NCI-H1105 treated with DMSO at 0.1 percent for 48 hours (cell line): ENCODE measurements around the gene GRM1.

Source experiments
- DNase-seq: peaks from one replicate; lab custom pipeline; 2025; lab: John Stamatoyannopoulos, UW

The GRM1 gene

DNA sequence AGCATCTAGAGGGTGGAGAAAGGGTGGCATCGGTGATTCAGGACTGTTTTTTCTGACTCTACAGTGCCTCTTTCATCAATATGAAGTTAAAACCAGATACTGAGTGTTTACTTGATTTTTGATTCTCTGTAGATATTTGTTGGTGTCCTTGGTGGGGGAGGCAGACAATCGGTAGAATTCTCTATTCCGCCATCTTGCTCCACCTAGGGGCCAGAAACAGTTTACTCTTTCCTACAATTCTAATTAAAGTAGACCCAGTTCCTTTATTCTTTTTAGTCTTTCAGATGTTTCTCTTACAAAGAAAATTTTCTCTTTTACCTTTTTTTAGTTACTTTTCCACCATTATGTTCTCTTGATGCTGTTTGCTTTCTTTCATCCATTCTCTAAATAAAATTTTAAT, 352.6 kb downstream of the GRM1 start:
- DNase-seq: no peak

- no peak for DNase-seq
Measured at GRCh38 chr6:146388736-146389364, 360.0 kb downstream of the GRM1 start.

GRCh38 chr6:146389740-146390139, 360.9 kb downstream of the GRM1 start:
- no peak for DNase-seq

GRCh38 chr6:146397638-146398037, 368.8 kb downstream of the GRM1 start:
- DNase-seq: no peak

- no peak for DNase-seq
Measured at GRCh38 chr6:146402476-146402875, 373.6 kb downstream of the GRM1 start.

DNA sequence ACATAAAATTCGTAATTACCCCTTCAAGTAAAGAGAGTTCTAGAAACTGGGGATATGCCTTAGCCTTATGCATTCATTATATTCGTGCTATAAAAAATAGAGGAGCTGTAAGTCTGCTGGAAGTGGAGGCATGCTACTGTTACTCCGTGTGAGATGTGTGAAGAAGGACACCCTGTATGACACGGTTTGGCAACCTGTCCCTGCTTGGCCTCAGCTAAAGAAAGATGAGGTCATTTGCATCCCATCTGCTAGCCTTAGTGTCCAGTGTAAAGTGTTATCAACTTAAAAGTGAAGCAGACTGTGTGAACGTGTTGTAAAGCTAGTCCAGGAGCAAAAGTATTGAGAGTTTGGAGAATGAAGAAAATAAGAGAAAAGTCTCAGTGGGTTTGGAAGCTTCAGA, 379.7 kb downstream of the GRM1 start:
- no peak for DNase-seq

- peak; percentile 7 for DNase-seq
Measured at GRCh38 chr6:146410851-146411595, 382.2 kb downstream of the GRM1 start.

DNA sequence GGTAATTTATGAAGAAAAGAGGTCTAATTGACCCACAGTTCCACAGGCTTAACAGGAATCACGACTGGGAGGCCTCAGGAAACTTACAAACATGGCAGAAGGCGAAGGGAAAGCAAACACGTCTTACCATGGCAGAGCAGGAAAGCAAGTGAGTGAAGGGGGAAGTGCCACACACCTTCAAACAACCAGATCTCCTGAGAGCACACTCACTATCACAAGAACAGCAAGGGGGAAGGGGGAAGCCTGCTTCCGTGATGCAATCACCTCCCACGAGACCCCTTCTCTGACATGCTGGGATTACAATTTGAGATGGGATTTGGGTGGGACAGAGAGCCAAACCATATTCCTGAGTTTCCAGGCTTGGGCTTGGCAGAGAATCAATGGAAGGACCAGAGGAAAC, 390.7 kb downstream of the GRM1 start:
- no peak for DNase-seq

DNA sequence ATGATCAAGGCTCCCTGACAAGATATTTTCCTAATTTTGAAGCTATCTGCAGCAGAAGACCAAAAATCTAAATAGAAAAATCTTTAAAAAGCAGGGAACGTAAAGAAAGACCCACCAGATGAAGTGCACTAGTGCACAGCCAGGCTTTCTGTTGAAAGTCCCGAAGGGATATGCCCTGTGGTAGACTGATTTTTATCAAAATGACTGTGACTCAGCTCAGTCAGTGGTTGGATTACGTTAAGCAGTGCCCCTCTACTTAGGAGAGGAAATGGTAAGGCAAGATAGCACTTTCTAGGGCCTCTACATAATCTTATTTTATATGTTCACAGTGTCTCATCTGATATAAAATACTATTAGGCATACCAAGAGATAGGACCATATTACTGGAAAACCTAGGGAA, 391.4 kb downstream of the GRM1 start:
- no peak for DNase-seq

- no peak for DNase-seq
Measured at GRCh38 chr6:146422789-146423375, 394.0 kb downstream of the GRM1 start.

DNA sequence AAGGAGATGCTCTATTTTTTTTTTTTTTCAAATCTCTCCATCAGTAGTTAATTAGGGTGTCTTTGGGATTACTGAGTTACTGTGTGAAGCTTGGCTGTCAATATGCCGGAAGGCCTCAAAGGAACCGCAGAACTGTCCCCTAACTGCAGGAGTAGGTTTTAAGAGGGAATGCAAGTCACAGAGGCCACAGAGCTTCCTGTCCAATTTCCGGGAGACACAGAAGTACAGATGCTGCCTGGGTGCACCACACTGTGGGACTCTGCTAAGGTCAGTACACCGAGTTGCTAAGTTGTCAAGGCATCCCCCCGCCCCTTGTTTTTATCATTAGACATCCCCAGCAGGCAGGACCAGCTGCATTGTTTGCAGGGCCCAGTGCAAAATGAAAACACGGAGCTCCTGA, 394.6 kb downstream of the GRM1 start:
- DNase-seq: no peak

DNA sequence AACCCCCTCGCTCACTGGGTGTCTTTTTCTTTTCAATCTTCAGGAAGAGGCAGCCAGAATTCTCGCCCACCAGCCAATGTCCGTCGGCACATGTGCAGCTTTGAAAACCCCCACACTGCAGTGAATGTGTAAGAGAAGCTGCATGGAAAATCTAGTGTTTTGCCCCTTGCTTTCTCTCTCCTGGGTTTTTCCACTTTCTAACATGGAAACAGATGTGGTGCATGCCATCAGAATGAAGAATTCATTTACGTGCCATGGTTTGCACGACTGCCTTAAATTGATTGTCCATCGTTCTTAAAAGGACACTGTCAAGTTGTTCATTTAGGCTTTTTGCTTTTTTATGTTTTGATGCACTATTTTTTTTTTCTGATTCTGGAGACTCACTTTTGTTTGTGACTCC, 397.7 kb downstream of the GRM1 start:
- DNase-seq: no peak

DNA sequence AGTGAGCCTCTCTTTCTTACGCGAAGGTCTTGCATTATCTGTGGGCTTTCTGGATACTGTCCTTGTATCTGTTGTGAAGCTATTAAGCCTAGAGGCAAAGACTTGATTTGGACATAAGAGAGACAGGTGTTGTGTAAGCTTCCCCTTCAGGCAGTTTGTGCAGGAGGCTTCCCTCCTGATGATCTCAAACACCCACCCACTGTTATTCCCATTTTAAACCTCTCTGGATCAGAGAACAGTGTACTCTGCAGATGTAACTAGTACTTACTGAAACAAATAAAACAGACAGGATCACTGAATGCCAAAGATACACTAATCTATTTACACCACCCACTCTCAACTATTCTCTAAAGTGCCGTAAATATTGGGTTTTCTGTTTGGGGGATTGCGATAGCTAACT, 401.0 kb downstream of the GRM1 start:
- no peak for DNase-seq

DNA sequence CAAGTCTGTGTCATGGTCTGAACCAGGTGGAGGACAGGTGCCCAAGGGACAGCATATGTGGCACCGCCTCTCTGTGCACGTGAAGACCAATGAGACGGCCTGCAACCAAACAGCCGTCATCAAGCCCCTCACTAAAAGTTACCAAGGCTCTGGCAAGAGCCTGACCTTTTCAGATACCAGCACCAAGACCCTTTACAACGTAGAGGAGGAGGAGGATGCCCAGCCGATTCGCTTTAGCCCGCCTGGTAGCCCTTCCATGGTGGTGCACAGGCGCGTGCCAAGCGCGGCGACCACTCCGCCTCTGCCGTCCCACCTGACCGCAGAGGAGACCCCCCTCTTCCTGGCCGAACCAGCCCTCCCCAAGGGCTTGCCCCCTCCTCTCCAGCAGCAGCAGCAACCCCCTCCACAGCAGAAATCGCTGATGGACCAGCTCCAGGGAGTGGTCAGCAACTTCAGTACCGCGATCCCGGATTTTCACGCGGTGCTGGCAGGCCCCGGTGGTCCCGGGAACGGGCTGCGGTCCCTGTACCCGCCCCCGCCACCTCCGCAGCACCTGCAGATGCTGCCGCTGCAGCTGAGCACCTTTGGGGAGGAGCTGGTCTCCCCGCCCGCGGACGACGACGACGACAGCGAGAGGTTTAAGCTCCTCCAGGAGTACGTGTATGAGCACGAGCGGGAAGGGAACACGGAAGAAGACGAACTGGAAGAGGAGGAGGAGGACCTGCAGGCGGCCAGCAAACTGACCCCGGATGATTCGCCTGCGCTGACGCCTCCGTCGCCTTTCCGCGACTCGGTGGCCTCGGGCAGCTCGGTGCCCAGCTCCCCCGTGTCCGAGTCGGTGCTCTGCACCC, 405.2 kb downstream of the GRM1 start:
- no peak for DNase-seq

GRCh38 chr6:146434732-146435390, 406.0 kb downstream of the GRM1 start:
- DNase-seq: no peak

DNA sequence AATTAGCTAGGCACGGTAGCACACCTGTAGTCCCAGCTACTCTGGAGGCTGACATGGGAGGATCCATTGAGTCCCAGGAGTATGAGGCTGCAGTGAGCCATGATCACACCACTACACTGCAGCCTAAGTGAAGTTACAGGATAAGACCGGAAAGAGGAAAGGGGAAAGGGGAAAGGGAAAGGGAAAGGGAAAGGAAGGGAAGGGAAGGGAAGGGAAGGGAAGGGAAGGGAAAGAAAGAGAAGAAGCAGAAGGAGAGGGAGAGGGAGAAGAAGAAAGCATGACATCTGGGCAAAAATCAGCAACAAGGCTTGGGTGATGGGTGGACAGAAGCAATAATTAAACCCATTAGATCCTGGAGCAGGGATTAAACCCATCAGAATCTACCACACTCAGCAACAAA, 413.0 kb downstream of the GRM1 start:
- no peak for DNase-seq

- DNase-seq: no peak
Measured at GRCh38 chr6:146444189-146444588, 415.3 kb downstream of the GRM1 start.

DNA sequence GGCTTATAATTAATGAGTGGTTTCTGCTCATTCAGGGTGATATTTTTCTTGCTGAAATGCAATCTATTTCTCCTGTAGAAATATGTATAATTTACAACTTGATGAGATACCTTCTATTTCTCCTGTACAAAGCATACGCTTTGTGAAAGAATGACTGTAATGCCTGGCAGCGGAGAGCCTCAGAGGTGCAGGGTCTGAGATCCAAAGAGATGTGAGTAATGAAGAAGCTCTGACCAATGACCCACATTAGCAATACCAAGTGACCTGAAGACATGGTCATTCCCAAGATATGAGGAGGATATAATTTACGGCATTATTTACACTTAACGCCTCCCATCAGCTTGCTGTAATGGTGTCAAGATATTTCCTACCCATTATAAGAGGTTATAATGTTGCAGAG, 416.4 kb downstream of the GRM1 start:
- DNase-seq: no peak

DNA sequence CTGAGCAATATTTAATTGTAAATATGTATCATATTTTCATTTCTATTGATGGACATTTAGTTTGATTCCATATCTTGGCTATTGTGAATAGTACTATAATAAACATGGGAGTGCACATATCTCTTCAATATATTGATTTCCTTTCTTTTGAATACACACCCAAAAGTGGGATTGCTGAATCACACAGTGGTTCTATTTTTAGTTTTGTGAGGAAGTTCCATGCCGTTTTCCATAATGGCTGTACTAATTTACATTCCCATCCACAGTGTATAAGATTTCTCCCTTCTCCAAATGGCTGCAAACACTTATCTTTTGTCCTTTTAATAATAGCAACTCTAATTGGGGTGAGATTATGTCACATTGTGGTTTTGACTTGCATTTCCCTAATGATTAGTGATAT, 428.0 kb downstream of the GRM1 start:
- DNase-seq: no peak

- DNase-seq: no peak
Measured at GRCh38 chr6:146460941-146461340, 432.1 kb downstream of the GRM1 start.

GRCh38 chr6:146470091-146470770, 441.4 kb downstream of the GRM1 start:
- no peak for DNase-seq

GRCh38 chr6:146472918-146473317, 444.1 kb downstream of the GRM1 start:
- no peak for DNase-seq
